ENCODE data around the gene HES4.

DNA sequence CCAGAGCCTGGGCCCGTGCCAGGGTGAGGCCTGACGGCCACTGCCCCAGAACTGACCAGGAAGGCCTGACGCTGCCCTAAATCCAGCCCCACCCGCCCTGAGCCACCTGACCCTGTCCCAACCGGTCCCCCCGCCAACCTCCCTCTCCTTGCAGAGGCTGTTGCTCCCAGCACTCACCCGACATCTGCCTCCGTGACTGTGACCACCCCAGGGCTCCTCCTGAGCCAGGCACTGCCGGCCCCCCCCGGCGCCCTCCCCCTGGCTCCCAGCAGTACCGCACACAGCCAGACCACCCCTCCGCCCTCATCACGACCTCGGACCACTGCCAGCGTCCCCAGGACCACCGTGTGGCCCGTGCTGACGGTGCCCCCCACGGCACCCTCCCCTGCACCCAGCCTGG lies 46.3 kb upstream of the HES4 start:
- TF ChIP-seq CTCF (IDR thresholded peaks at IDR 0.05) (no peak), POLR2A (IDR thresholded peaks at IDR 0.05) (no peak)
